ENCODE measurements around the gene ARSA.

DNA sequence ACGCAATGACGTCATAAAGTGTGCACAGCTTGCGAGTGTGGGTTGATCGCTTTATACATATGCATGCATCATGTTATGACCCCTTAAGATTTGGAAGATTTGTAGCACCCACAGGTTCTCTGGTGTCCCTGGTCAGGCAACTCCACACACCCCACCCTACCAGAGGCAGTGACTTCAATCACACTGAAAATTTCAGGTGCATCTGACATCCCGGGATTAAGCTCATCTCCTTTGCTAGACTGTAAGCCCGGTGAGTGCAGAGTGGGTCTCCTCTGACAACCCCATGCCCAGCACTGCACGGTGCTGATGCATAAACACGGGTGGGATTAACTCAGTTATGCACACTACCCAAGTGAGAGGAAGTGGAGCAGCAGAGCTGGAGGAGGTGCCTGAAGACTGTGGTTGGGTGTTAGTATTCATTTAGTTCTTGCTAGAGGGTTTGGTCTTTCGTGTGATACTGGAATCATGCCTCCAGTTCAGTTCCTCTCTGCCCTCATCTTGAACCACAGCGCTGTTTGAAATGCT lies 6.5 kb downstream of the ARSA start:
- TF ChIP-seq, protein P1, sequence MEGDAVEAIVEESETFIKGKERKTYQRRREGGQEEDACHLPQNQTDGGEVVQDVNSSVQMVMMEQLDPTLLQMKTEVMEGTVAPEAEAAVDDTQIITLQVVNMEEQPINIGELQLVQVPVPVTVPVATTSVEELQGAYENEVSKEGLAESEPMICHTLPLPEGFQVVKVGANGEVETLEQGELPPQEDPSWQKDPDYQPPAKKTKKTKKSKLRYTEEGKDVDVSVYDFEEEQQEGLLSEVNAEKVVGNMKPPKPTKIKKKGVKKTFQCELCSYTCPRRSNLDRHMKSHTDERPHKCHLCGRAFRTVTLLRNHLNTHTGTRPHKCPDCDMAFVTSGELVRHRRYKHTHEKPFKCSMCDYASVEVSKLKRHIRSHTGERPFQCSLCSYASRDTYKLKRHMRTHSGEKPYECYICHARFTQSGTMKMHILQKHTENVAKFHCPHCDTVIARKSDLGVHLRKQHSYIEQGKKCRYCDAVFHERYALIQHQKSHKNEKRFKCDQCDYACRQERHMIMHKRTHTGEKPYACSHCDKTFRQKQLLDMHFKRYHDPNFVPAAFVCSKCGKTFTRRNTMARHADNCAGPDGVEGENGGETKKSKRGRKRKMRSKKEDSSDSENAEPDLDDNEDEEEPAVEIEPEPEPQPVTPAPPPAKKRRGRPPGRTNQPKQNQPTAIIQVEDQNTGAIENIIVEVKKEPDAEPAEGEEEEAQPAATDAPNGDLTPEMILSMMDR (IDR thresholded peaks at IDR 0.05), result no peak
- no peak for TF ChIP-seq POLR2AphosphoS5 (IDR thresholded peaks at IDR 0.05)

Data from sigmoid colon (tissue), 4 donors.